Activated naive CD8-positive, alpha-beta T cell treated with anti-CD3 and anti-CD28 coated beads, Interleukin-2, amount 50 U/mL, for 24 hours (primary cell): Measurements from ENCODE around the gene PPP1R3C.

Source experiments
- ATAC-seq: fragments of 150-1000 bp; cut with Tn5 transposase; one replicate; pipeline ENCODE4 v1.10.0; 2021
- DNase-seq: peaks from one replicate; pipeline ENCODE4 v3.0.0; 2021
- H3K27ac Mint-ChIP-seq: one replicate; pipeline ENCODE4 v1.8.0; 2021; ENCODE audit warnings: mild to moderate bottlenecking, mixed read lengths
- H3K27me3 Mint-ChIP-seq: one replicate; pipeline ENCODE4 v1.8.0; 2021; ENCODE audit warnings: mixed read lengths
- H3K36me3 Mint-ChIP-seq: one replicate; pipeline ENCODE4 v1.8.0; 2021; ENCODE audit warnings: low read depth, mixed read lengths
- H3K4me1 Mint-ChIP-seq: one replicate; pipeline ENCODE4 v1.8.0; 2021; ENCODE audit warnings: mixed read lengths
- H3K4me3 Mint-ChIP-seq: one replicate; pipeline ENCODE4 v1.8.0; 2021; ENCODE audit warnings: mild to moderate bottlenecking, moderate library complexity, mixed read lengths
- H3K9me3 Mint-ChIP-seq: one replicate; pipeline ENCODE4 v1.8.0; 2021; ENCODE audit warnings: mixed read lengths

Gene PPP1R3C

GRCh38 chr10:91642831-91643692 is 10.2 kb upstream of the PPP1R3C start:
- DNase-seq, result no peak
- no peak overlapping the region for H3K27ac Mint-ChIP-seq
- no peaks in the 10 kb centered on the region for H3K9me3 Mint-ChIP-seq
- no peak for ATAC-seq
- H3K4me3 Mint-ChIP-seq, result no peak overlapping the region
- no peaks in the 10 kb centered on the region for H3K36me3 Mint-ChIP-seq
- peaks cover 25% of the 10 kb centered on the region for H3K27me3 Mint-ChIP-seq
- H3K4me1 Mint-ChIP-seq, result no peaks in the 10 kb centered on the region

DNA sequence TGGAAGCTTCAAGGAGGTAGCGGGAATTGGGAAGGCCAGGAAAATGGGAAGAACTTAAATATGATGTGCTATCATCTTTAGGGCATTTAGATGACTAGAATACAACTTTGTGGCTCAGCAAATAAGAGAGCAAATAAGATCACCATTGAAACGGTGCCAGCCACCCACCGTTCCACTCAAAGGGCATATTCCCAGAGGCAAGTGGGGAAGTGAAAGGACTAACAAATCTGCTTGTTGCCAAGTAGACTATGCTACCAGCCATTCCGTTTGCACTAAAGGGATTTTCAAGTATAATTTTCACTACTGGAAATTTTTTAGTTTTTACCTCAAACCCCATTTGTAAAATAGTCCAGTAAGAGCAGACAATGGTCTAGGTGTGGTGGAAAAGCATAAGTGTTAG is 4.0 kb upstream of the PPP1R3C start:
- DNase-seq (no peak), ATAC-seq (no peak)
- no peaks in the 10 kb centered on the region for H3K36me3 Mint-ChIP-seq
- H3K4me3 Mint-ChIP-seq, result no peak overlapping the region
- peaks cover 13% of the 10 kb centered on the region for H3K4me1 Mint-ChIP-seq
- H3K27ac Mint-ChIP-seq, result no peak overlapping the region
- H3K27me3 Mint-ChIP-seq, result peaks cover 38% of the 10 kb centered on the region
- H3K9me3 Mint-ChIP-seq, result no peaks in the 10 kb centered on the region

DNA sequence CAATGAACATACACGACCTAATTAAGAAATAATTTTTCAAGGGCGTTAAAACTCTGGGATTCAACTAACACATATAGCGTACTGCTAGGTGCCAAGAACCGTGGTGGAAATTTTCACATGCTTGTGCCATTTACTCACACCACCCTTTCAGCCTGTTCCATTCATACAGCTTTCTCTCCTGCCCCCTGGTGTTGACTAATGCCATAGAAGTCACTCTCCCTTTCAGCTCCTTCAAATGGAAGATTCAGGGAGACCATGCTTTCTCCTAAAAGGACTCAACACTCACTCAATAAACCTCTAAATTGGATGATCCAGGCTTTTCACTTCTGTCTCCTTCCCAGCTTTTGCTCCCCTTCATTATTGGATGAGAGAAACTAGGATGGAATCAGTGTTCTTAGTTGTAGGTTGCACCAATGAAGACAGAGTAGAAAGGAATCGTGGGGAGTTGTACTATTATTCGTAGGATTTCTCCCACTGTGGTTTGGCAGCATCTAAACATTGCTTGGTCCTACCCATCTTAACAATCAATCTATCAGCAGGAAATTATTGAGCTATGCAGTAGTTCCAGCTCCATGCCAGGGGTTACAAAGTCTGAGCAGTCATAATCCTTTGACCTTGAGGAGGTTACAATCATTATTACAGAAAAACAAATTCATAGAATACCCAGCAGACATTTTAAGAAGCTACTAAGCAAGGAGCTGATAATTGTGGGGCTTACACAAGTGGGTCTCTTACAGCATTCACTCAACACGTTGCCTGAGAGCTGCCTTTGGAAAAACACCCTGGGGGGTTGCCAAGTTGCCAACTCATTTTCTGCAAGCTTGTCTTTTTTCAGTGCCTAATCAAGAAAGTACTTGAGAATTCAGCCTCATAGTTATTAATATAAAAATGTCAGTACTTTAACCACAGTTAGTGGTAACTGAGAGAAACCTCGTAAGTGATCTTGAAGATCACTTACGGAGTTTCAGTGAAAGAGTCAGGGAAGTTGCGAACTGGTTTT is 2.8 kb upstream of the PPP1R3C start:
- Mint-ChIP-seq H3K4me3 (no peak overlapping the region), H3K36me3 (no peaks in the 10 kb centered on the region), H3K4me1 (peaks cover 13% of the 10 kb centered on the region), H3K27me3 (peaks cover 48% of the 10 kb centered on the region), H3K9me3 (no peaks in the 10 kb centered on the region), H3K27ac (no peak overlapping the region)
- ATAC-seq, result peak; percentile 47
- peak; percentile 46 for DNase-seq

DNA sequence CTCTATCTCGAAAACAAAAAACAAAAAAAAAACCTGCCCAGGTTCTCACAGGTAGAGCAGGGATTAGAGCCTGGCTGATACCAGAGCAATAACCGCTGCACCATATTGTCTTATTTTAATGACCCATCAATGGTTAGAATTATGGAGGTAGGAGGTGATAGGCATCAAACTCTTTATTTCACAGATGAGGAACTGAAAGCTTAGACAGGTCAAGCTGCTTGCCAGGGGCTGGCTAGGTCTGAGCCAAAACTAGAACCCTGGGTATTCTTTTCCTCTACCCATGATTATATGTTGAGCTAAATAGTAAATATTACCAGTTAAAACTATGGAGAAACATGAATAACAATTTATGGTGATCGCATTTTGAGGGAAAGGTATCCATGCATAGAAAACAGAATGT is 2.0 kb upstream of the PPP1R3C start:
- H3K27ac Mint-ChIP-seq, result no peak overlapping the region
- no peaks in the 10 kb centered on the region for H3K36me3 Mint-ChIP-seq
- no peaks in the 10 kb centered on the region for H3K9me3 Mint-ChIP-seq
- H3K4me3 Mint-ChIP-seq, result no peak overlapping the region
- DNase-seq (no peak), ATAC-seq (no peak)
- peaks cover 13% of the 10 kb centered on the region for H3K4me1 Mint-ChIP-seq
- peaks cover 51% of the 10 kb centered on the region for H3K27me3 Mint-ChIP-seq

- Mint-ChIP-seq H3K27ac (no peak overlapping the region), H3K4me3 (no peak overlapping the region), H3K4me1 (peaks cover 13% of the 10 kb centered on the region), H3K27me3 (peaks cover 51% of the 10 kb centered on the region), H3K9me3 (no peaks in the 10 kb centered on the region), H3K36me3 (no peaks in the 10 kb centered on the region)
- no peak for DNase-seq
- no peak for ATAC-seq
These were observed 1.4 kb upstream of the PPP1R3C start for GRCh38 chr10:91634246-91634645.

GRCh38 chr10:91630625-91631024 is 2.2 kb downstream of the PPP1R3C start:
- no peaks in the 10 kb centered on the region for H3K36me3 Mint-ChIP-seq
- H3K27ac Mint-ChIP-seq, result no peak overlapping the region
- peaks cover 13% of the 10 kb centered on the region for H3K4me1 Mint-ChIP-seq
- H3K4me3 Mint-ChIP-seq, result no peak overlapping the region
- no peaks in the 10 kb centered on the region for H3K9me3 Mint-ChIP-seq
- H3K27me3 Mint-ChIP-seq, result peaks cover 51% of the 10 kb centered on the region
- ATAC-seq (no peak), DNase-seq (no peak)

DNA sequence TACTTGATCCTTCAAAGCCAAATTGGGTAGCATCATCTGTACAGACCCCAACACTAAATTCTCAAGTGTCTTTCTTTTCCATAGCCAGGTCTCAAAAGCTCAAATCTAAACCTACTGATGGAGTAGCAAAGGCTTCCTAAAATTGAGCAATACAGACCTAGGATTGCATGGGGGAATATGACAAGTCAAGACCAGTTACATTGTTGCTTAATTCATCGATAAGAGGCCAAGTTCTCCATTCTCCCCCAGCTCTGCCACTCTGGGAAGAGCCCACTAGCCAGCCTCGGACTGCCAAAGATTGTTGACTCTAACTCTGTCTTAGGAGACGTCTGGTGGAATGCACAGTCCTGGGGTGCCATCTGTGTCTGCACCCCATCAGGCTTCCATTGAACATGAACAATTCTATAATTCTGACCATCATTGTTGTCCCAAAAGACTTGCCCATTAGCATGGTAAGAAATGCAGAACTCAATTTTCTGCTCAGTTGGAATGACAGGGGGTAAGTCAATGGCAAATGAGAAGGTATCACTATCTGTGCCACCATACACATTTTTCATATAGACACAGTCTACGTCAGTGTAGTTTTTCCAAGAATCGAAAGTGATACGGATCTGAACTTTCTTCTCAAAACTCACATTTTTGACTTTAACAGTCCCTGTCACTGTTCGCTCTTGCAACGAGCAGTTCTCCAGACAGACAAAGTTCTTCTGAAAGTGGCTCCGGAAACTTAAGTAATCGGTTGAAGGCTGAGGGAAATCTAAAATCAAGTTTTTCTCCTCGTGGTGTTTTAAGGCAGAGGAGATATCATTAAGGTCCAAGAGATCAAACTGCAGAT is 2.9 kb downstream of the PPP1R3C start:
- no peak for DNase-seq
- Mint-ChIP-seq H3K9me3 (no peaks in the 10 kb centered on the region), H3K27ac (no peak overlapping the region), H3K27me3 (peaks cover 45% of the 10 kb centered on the region), H3K36me3 (no peaks in the 10 kb centered on the region), H3K4me1 (peaks cover 12% of the 10 kb centered on the region), H3K4me3 (no peak overlapping the region)
- ATAC-seq, result no peak

GRCh38 chr10:91628383-91628782 is 4.5 kb downstream of the PPP1R3C start:
- H3K27ac Mint-ChIP-seq, result no peak overlapping the region
- peaks cover 10% of the 10 kb centered on the region for H3K4me1 Mint-ChIP-seq
- ATAC-seq (no peak), DNase-seq (no peak)
- no peaks in the 10 kb centered on the region for H3K9me3 Mint-ChIP-seq
- peaks cover 34% of the 10 kb centered on the region for H3K27me3 Mint-ChIP-seq
- no peaks in the 10 kb centered on the region for H3K36me3 Mint-ChIP-seq
- H3K4me3 Mint-ChIP-seq, result no peak overlapping the region

DNA sequence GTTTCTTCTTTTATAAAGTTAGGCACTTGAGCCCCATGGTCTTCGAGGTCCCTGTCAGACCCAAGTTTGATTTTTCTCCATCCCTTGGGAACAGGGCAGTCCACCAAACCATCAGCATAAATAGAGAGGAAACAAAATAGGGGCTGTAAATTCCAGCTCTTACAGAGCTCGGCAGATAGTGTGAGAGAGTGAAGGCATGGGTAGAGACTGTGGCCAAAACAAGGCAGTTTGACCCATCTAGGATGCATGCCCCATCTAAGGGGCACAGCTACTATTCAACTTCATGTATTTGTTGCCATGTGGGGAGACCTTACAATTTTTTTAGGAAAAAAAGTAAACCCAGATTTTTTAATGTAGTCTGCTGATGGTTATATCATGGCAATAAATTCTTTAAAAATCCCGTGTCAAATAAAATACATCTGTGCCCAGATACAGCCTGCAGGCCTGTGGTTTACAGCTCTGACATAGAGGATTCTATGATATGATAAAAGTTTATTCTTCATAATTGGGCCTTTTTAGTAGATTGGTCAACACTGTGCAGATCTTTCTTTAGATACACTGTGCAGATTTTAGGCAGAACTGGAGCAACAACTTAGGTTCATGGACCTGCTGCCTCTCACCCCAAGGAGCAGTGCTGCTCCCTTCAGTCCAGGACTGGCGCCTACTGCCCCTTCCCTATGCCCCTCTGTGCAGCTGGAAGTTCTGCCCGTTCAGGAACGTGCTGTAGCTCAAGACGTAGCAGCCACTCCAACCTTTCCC is 5.3 kb downstream of the PPP1R3C start:
- H3K4me3 Mint-ChIP-seq, result no peak overlapping the region
- DNase-seq (no peak), ATAC-seq (no peak)
- peaks cover 8% of the 10 kb centered on the region for H3K9me3 Mint-ChIP-seq
- H3K36me3 Mint-ChIP-seq, result no peaks in the 10 kb centered on the region
- H3K27me3 Mint-ChIP-seq, result peaks cover 33% of the 10 kb centered on the region
- H3K27ac Mint-ChIP-seq, result no peak overlapping the region
- peaks cover 4% of the 10 kb centered on the region for H3K4me1 Mint-ChIP-seq

GRCh38 chr10:91626936-91627335 is 5.9 kb downstream of the PPP1R3C start:
- Mint-ChIP-seq H3K36me3 (no peaks in the 10 kb centered on the region), H3K27me3 (peaks cover 29% of the 10 kb centered on the region), H3K9me3 (peaks cover 11% of the 10 kb centered on the region), H3K27ac (no peak overlapping the region), H3K4me1 (no peaks in the 10 kb centered on the region), H3K4me3 (no peak overlapping the region)
- DNase-seq (no peak), ATAC-seq (no peak)

DNA sequence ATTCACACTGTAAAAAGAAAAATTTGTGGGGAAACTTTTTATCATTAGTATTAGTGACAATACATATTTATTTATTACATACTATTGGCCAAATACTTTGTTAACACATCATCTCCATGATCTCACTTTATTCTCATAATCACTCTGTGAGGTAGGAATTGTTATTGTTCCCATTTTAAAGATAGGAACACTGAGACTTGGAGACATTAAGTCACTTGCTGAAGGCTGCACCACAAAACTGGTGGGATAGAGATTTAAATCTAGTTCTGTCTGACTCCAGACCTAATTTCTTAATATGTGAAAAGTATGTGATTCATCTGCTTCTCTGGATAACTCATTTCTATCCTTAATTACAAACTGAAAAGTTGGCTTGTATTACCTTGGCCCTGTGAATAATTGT is 8.2 kb downstream of the PPP1R3C start:
- H3K27ac Mint-ChIP-seq, result no peak overlapping the region
- H3K9me3 Mint-ChIP-seq, result peaks cover 11% of the 10 kb centered on the region
- H3K4me3 Mint-ChIP-seq, result no peak overlapping the region
- H3K4me1 Mint-ChIP-seq, result no peaks in the 10 kb centered on the region
- DNase-seq (no peak), ATAC-seq (no peak)
- H3K27me3 Mint-ChIP-seq, result peaks cover 13% of the 10 kb centered on the region
- H3K36me3 Mint-ChIP-seq, result no peaks in the 10 kb centered on the region

DNA sequence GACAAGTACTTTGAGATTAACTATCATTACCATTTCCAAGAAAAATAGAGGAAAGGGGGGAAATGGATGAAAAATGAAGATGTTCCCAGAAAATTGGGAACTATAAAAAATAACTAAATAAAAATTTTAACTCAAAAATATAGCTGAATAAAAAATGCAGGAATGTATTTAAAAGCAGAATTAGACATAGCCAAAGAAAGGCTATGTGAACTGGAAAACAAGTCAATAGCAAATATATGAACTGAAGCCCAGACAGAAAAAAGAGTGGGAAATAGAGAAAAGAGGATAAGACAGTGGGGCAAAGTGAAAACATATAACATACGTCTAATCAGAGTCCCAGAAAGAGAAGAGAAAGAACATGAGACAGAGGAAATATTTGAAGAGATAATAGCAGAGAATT is 10.3 kb downstream of the PPP1R3C start:
- Mint-ChIP-seq H3K36me3 (no peaks in the 10 kb centered on the region), H3K4me3 (no peak overlapping the region), H3K27me3 (peaks cover 18% of the 10 kb centered on the region), H3K4me1 (no peaks in the 10 kb centered on the region), H3K9me3 (peaks cover 11% of the 10 kb centered on the region), H3K27ac (no peak overlapping the region)
- ATAC-seq (no peak), DNase-seq (no peak)

DNA sequence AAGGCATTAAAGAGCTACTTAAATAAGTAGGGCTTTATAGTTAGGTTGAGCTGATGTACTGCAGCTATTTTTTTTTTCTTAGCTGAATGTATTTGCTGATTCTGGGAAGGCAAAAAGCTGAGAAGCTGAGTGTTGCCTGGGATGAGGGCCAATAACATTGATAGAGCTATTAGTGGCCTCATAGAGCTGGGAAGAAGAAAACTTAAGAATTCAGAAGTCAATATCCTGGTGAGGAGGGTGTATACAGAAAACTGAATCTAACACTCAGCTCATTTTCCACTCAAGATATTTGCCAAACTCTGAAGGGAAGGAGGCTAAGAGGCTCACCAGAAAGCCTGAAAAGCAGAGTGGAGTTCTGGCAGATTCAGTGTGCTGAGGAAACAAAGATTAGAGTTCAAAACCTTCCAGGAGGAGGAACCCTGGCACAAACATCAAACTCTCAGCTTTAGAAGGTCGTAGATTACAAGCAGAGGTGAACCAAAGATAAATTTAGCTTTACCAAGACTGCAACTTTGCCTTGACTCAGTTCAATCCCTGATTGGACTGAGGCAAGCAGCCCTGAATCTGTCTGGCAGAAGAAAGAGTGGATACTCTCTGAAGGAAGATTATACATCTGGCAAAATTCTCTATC is 11.3 kb downstream of the PPP1R3C start:
- Mint-ChIP-seq H3K27me3 (peaks cover 22% of the 10 kb centered on the region), H3K4me1 (no peaks in the 10 kb centered on the region), H3K36me3 (no peaks in the 10 kb centered on the region), H3K9me3 (peaks cover 11% of the 10 kb centered on the region), H3K27ac (no peak overlapping the region), H3K4me3 (no peak overlapping the region)
- DNase-seq (no peak), ATAC-seq (no peak)
